ENCODE measurements around the gene DNAH12. TPM values are rescaled to one million over a fixed set of nuclear protein-coding genes. Genes with fewer than 3 reads are reported as not detected.
A peak's percentile ranks its signal among the peaks of the same experiment; 100 is the strongest.

DNAH12 gene
- total RNA-seq, 6 experiments from 2014 or later = under 0.01 to 0.29 (median 0.18) TPM; not detected in 1

DNA sequence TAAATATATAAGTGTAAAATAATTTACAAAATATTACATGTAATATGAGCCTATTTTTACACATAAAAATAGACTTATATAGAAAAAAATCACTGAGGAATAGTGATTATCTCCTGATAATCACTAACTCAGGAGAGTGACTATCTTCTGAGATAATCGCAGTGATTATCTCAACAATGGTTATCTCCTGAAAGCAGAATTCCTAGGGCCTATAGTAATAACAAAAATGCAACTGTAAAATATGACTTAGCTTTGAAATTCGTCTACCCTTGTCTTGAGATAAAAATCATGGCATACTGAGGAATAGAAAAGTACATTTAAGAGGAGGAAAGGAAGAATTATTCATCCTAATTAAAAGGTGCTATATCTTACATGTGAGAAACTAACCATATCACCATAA lies 134.7 kb downstream of the DNAH12 start:
- Histone ChIP-seq H3K4me1 (no peaks in the 10 kb centered on the region), H3K36me3 (no peaks in the 10 kb centered on the region), H3K4me3 (no peak overlapping the region), H3K27ac (no peak overlapping the region), H3K9me3 (no peaks in the 10 kb centered on the region), H3K27me3 (no peaks in the 10 kb centered on the region)
- intact Hi-C loops (cut with DNase I) = no loop called here
- 41% methylated on average over 2 of the region's 2 CpGs for WGBS (ENCODE audit: insufficient coverage, low coverage, low lambda C conversion rate, missing lambda C conversion rate)
- ATAC-seq (no peak), DNase-seq (no peak)
- TF ChIP-seq POLR2A (IDR thresholded peaks at IDR 0.05) = no peak
- TF ChIP-seq, protein P1, sequence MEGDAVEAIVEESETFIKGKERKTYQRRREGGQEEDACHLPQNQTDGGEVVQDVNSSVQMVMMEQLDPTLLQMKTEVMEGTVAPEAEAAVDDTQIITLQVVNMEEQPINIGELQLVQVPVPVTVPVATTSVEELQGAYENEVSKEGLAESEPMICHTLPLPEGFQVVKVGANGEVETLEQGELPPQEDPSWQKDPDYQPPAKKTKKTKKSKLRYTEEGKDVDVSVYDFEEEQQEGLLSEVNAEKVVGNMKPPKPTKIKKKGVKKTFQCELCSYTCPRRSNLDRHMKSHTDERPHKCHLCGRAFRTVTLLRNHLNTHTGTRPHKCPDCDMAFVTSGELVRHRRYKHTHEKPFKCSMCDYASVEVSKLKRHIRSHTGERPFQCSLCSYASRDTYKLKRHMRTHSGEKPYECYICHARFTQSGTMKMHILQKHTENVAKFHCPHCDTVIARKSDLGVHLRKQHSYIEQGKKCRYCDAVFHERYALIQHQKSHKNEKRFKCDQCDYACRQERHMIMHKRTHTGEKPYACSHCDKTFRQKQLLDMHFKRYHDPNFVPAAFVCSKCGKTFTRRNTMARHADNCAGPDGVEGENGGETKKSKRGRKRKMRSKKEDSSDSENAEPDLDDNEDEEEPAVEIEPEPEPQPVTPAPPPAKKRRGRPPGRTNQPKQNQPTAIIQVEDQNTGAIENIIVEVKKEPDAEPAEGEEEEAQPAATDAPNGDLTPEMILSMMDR (IDR thresholded peaks at IDR 0.05) = no peak

DNA sequence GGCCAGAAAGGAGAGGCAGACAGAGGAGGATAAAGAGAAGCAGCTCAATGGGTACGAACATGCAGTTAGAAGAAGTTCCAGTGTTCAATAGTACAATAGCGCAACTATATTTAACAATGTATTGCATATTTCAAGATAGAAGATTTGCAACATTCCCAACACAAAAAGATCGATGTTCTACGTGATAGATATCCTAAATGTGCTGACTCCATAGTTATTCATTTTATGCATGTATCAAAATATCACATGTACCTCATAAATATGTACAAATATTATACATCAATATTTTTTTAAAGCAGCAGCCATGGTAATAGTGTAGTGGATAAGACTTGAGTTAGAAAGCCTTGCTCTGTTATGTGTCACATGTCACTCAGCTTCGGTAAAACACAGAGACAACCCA lies 141.5 kb downstream of the DNAH12 start:
- Histone ChIP-seq H3K9me3 (no peaks in the 10 kb centered on the region), H3K36me3 (no peaks in the 10 kb centered on the region), H3K27ac (no peak overlapping the region), H3K4me3 (no peak overlapping the region), H3K4me1 (no peaks in the 10 kb centered on the region), H3K27me3 (no peaks in the 10 kb centered on the region)
- DNase-seq (no peak), ATAC-seq (no peak)
- 77% methylated on average over 5 of the region's 5 CpGs for WGBS (ENCODE audit: insufficient coverage, low coverage, low lambda C conversion rate, missing lambda C conversion rate)
- TF ChIP-seq, protein P1 (IDR thresholded peaks at IDR 0.05) = no peak
- no peak for TF ChIP-seq POLR2A (IDR thresholded peaks at IDR 0.05)
- intact Hi-C loops (cut with DNase I) = no loop called here

DNA sequence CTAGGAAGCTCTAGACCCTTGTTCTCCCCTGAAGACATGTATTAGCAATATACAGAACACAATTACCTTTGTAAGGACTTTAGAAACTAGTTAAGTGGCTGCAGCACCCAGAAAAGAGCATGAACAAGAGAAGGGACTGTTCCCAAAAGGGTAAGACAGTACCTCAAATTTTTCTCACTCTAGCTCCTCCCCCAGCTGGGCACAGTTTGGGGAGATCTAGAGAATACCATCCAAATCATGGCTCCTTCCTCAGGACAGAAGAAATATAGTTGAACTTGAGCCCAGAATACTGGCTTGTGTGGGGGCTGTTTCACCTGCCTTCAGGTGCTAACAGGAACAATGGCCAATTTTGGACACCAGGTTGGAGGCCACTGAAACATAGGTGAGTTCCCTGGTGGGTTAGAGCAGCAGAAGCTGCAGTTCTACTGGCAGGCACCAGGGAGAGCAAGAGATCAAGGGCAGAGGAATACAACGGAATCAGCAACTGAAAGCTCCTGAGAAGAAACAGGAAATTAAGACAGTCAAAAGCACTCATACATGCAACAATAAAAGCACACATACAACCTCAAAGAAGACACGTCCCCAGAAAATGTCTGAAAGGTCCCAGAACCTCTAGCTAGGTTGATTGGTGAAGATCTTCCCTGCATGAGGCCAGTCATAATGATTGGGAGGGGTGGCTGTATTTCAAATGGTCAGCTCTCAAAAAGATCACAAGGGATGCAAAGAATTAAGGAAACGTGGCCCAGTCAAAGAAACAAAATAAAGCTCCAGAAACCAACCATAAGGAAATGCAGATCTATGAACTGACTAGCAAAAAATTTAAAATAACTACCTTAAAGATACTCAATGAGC lies 146.7 kb downstream of the DNAH12 start:
- Histone ChIP-seq H3K27me3 (no peaks in the 10 kb centered on the region), H3K27ac (no peak overlapping the region), H3K36me3 (no peaks in the 10 kb centered on the region), H3K4me1 (no peaks in the 10 kb centered on the region), H3K4me3 (no peak overlapping the region), H3K9me3 (no peaks in the 10 kb centered on the region)
- DNase-seq = peak in 2 of 3 donors; percentile 34 to 52
- peak; percentile 97 to 100 (median 98) for ATAC-seq
- intact Hi-C loops (cut with DNase I) = no loop called here
- TF ChIP-seq POLR2A (IDR thresholded peaks at IDR 0.05) = no peak
- TF ChIP-seq, protein P1 (IDR thresholded peaks at IDR 0.05) = peak; percentile 78 to 83 (median 80)
- WGBS (ENCODE audit: insufficient coverage, low coverage, low lambda C conversion rate, missing lambda C conversion rate) = 9% methylated on average over 3 of the region's 3 CpGs

DNA sequence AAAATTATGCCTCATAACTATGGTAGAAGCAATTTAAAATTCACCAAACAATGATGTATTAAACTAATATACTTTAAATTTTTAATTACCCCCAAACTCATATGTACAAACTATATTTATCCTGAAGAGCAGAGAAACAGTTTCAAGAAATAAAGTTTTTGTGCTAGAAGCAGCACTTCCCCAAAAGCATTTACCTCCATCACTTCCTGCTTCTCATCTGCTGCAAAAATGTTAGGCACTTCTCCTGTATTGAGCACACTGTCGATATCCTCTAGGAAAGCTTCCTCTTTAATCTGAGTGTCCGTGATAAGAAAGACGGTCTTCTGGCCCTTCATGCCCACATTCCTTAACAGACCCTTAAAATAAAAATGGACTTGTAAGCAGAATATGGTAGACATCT lies 150.2 kb downstream of the DNAH12 start:
- H3K9me3 ChIP-seq = no peaks in the 10 kb centered on the region
- ATAC-seq = no peak
- TF ChIP-seq POLR2A (IDR thresholded peaks at IDR 0.05) = no peak
- TF ChIP-seq, protein P1 (IDR thresholded peaks at IDR 0.05) = no peak
- peaks cover 0 to 5% (median 0%) of the 10 kb centered on the region in 4 donors for H3K4me1 ChIP-seq
- intact Hi-C loops (cut with DNase I) = no loop called here
- H3K36me3 ChIP-seq = no peaks in the 10 kb centered on the region
- 40% methylated on average over 3 of the region's 3 CpGs for WGBS (ENCODE audit: insufficient coverage, low coverage, low lambda C conversion rate, missing lambda C conversion rate)
- H3K27me3 ChIP-seq = no peaks in the 10 kb centered on the region
- no peak overlapping the region for H3K27ac ChIP-seq
- DNase-seq = no peak
- H3K4me3 ChIP-seq = no peak overlapping the region

Data from right lobe of liver (tissue), 6 donors.